NOMO-1 (cell line): ENCODE results near the gene TPD52L3.

Source experiments
- DNase-seq, 2 experiments: peaks; one replicate each; lab custom pipeline; 2025; ENCODE audit not compliant: unreplicated experiment in 2 of 2; lab: John Stamatoyannopoulos, UW

The TPD52L3 gene

GRCh38 chr9:6328103-6328502, at the start of gene TPD52L3:
TSS of gene TPD52L3 (plus strand) at chr9:6328375. CDS start at chr9:6328596, 221 bp downstream.
- no peak for DNase-seq

- DNase-seq = no peak
Observed at GRCh38 chr9:6301858-6302257, 26.3 kb upstream of the TPD52L3 start.

GRCh38 chr9:6302417-6302816, 25.8 kb upstream of the TPD52L3 start:
- DNase-seq = no peak

- no peak for DNase-seq
Observed at GRCh38 chr9:6304232-6304631, 23.9 kb upstream of the TPD52L3 start.

GRCh38 chr9:6305954-6306563, 22.1 kb upstream of the TPD52L3 start:
- DNase-seq = peak in 1 of 2 experiments; percentile 0

- no peak for DNase-seq
Observed at GRCh38 chr9:6307551-6308096, 20.6 kb upstream of the TPD52L3 start.

- DNase-seq = no peak
Observed at GRCh38 chr9:6330958-6331634, 2.9 kb downstream of the TPD52L3 start.

GRCh38 chr9:6334305-6334704, 6.1 kb downstream of the TPD52L3 start:
- no peak for DNase-seq

GRCh38 chr9:6348766-6349165, 20.6 kb downstream of the TPD52L3 start:
- DNase-seq = no peak

- no peak for DNase-seq
Observed at GRCh38 chr9:6351737-6352136, 23.6 kb downstream of the TPD52L3 start.

- DNase-seq = peak in 1 of 2 experiments; percentile 54
Observed at GRCh38 chr9:6354072-6354686, 26.0 kb downstream of the TPD52L3 start.

GRCh38 chr9:6355728-6356127, 27.6 kb downstream of the TPD52L3 start:
- DNase-seq = no peak

GRCh38 chr9:6356441-6356840, 28.3 kb downstream of the TPD52L3 start:
- DNase-seq = no peak

- DNase-seq = peak in 1 of 2 experiments; percentile 0
Observed at GRCh38 chr9:6356904-6357303, 28.7 kb downstream of the TPD52L3 start.

- DNase-seq = no peak
Observed at GRCh38 chr9:6367128-6367890, 39.1 kb downstream of the TPD52L3 start.

- no peak for DNase-seq
Observed at GRCh38 chr9:6368831-6369230, 40.7 kb downstream of the TPD52L3 start.
